ENCODE measurements around the gene SND1.
"Not testable (repeated sequence)": the region's sequence is repeated elsewhere in the genome, so short reads cannot be mapped to it uniquely, and the experiment has no call there.

SND1 gene

DNA sequence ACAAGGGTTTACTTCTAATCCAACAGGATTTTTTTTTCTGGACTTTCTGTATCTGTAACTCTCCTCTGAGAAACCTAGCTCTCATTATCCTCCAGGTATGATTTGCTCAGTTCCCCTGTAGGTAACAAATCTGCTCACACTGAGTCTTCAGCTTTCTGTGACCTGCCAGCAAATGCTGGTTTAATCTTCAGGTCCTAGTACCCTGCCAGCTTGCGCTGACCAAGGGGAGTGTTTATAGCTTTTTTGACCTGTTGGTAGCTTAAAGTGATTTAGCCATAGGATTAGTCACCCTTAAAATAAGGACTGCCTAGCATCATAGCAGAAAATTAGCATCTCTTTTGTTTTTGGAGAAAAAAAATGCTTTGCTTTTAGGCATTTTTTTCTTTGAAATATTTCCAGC is 22.4 kb downstream of the SND1 start:
- DNase-seq = no peak
- ChIA-PET CTCF (interaction anchor here (1.2 kb wide), 1 partner anchor 20 kb away, joined by 3 read pairs; no protein-coding TSS in a partner anchor), POLR2A (interaction anchor here (0.6 kb wide), 1 partner anchor 13 kb away, joined by 3 read pairs; no protein-coding TSS in a partner anchor)
- H3K4me3 ChIP-seq (ENCODE audit: control insufficient read depth in 1 of 7, extremely low read depth in 1 of 7, insufficient read depth in 4 of 7, low read depth in 2 of 7, low read length in 6 of 7) = no peak overlapping the region
- no CpG with 5 or more reads among the region's 1 CpG for WGBS (ENCODE audit: insufficient coverage)
- H3K27ac ChIP-seq (ENCODE audit: insufficient read depth in 1 of 2, low read depth in 1 of 2, low read length in 2 of 2, poor library complexity in 1 of 2, severe bottlenecking in 2 of 2) = no peak overlapping the region
- H3K9me3 ChIP-seq (ENCODE audit: control extremely low read depth in 1 of 5, control insufficient read depth in 4 of 5, insufficient read depth in 2 of 5, low read depth in 1 of 5, low read length in 4 of 5) = peaks cover 0 to 13% (median 6%) of the 10 kb centered on the region in 5 experiments
- peaks cover 3 to 4% (median 4%) of the 10 kb centered on the region in 4 experiments for H3K4me1 ChIP-seq (ENCODE audit: control extremely low read depth in 1 of 4, control insufficient read depth in 4 of 4, insufficient read depth in 4 of 4, low read length in 3 of 4)
- H3K36me3 ChIP-seq (ENCODE audit: control insufficient read depth in 4 of 4, insufficient read depth in 4 of 4, low read length in 3 of 4) = peaks cover 18 to 44% (median 30%) of the 10 kb centered on the region in 4 experiments
- H3K27me3 ChIP-seq (replicated peaks in 2 of 5; ENCODE audit: control insufficient read depth in 4 of 5, insufficient read depth in 5 of 5, low read length in 4 of 5) = no peaks in the 10 kb centered on the region

DNA sequence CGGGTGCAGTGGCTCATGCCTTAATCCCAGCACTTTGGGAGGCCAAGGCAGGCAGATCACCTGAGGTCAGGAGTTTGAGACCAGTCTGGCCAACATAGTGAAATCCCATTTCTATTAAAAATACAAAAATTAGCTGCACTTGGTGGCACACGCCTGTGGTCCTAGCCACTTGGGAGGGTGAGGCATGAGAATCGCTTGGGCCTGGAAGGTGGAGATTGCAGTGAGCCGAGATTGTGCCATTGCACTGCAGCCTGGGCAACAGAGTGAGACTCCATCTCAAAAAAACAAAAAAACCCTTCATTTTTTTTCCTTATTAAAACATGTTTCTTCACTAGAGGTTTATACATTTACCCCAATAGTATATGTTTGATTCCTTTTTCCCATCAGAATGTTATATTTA is 22.9 kb downstream of the SND1 start:
- POLR2A ChIA-PET = interaction anchor here (0.6 kb wide), 1 partner anchor 13 kb away, joined by 3 read pairs; no protein-coding TSS in a partner anchor
- H3K4me1 ChIP-seq (ENCODE audit: control extremely low read depth in 1 of 4, control insufficient read depth in 4 of 4, insufficient read depth in 4 of 4, low read length in 3 of 4); H3K4me3 ChIP-seq (ENCODE audit: control insufficient read depth in 1 of 7, extremely low read depth in 1 of 7, insufficient read depth in 4 of 7, low read depth in 2 of 7, low read length in 6 of 7); DNase-seq; H3K27ac ChIP-seq (ENCODE audit: insufficient read depth in 1 of 2, low read depth in 1 of 2, low read length in 2 of 2, poor library complexity in 1 of 2, severe bottlenecking in 2 of 2); CTCF ChIA-PET; H3K27me3 ChIP-seq (replicated peaks in 2 of 5; ENCODE audit: control insufficient read depth in 4 of 5, insufficient read depth in 5 of 5, low read length in 4 of 5): not testable (repeated sequence)
- H3K36me3 ChIP-seq (ENCODE audit: control insufficient read depth in 4 of 4, insufficient read depth in 4 of 4, low read length in 3 of 4) = peaks cover 18 to 45% (median 31%) of the 10 kb centered on the region in 4 experiments
- H3K9me3 ChIP-seq (ENCODE audit: control extremely low read depth in 1 of 5, control insufficient read depth in 4 of 5, insufficient read depth in 2 of 5, low read depth in 1 of 5, low read length in 4 of 5) = peaks cover 0 to 17% (median 10%) of the 10 kb centered on the region in 5 experiments
- WGBS (ENCODE audit: insufficient coverage) = 100% methylated on average over 2 of the region's 4 CpGs

DNA sequence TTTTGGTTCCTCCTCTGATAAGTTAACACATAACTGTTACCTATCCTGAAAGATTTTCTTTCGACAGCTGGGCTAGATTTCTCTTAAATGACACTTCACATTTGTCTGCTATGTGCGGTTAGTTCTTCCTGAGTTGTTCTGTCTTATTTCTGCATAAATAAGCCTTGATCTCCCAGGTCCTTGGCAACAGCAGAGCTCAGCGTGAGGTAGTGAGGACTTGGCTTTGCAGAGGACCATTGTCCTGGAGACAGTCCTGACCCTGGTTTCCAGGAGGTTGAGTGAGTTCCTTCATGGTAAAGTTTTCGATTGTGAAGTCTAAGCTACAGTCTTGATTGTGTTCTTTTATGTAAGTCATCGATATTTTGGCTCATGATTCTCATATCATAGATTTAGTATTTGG is 23.7 kb downstream of the SND1 start:
- DNase-seq = no peak
- CTCF ChIA-PET = no interaction called here
- peaks cover 0 to 17% (median 10%) of the 10 kb centered on the region in 5 experiments for H3K9me3 ChIP-seq (ENCODE audit: control extremely low read depth in 1 of 5, control insufficient read depth in 4 of 5, insufficient read depth in 2 of 5, low read depth in 1 of 5, low read length in 4 of 5)
- POLR2A ChIA-PET = no interaction called here
- H3K4me3 ChIP-seq (ENCODE audit: control insufficient read depth in 1 of 7, extremely low read depth in 1 of 7, insufficient read depth in 4 of 7, low read depth in 2 of 7, low read length in 6 of 7) = no peak overlapping the region
- peaks cover 17 to 45% (median 30%) of the 10 kb centered on the region in 4 experiments for H3K36me3 ChIP-seq (ENCODE audit: control insufficient read depth in 4 of 4, insufficient read depth in 4 of 4, low read length in 3 of 4)
- H3K27ac ChIP-seq (ENCODE audit: insufficient read depth in 1 of 2, low read depth in 1 of 2, low read length in 2 of 2, poor library complexity in 1 of 2, severe bottlenecking in 2 of 2) = no peak overlapping the region
- H3K27me3 ChIP-seq (replicated peaks in 2 of 5; ENCODE audit: control insufficient read depth in 4 of 5, insufficient read depth in 5 of 5, low read length in 4 of 5) = no peaks in the 10 kb centered on the region
- no peaks in the 10 kb centered on the region for H3K4me1 ChIP-seq (ENCODE audit: control extremely low read depth in 1 of 4, control insufficient read depth in 4 of 4, insufficient read depth in 4 of 4, low read length in 3 of 4)
- 97% methylated on average over 4 of the region's 5 CpGs for WGBS (ENCODE audit: insufficient coverage)

GRCh38 chr7:127677433-127678230 is 25.6 kb downstream of the SND1 start:
- POLR2A ChIA-PET = no interaction called here
- Histone ChIP-seq H3K36me3 (ENCODE audit: control insufficient read depth in 4 of 4, insufficient read depth in 4 of 4, low read length in 3 of 4) (peaks cover 14 to 39% (median 26%) of the 10 kb centered on the region in 4 experiments), H3K9me3 (ENCODE audit: control extremely low read depth in 1 of 5, control insufficient read depth in 4 of 5, insufficient read depth in 2 of 5, low read depth in 1 of 5, low read length in 4 of 5) (peaks cover 0 to 18% (median 10%) of the 10 kb centered on the region in 5 experiments), H3K27ac (ENCODE audit: insufficient read depth in 1 of 2, low read depth in 1 of 2, low read length in 2 of 2, poor library complexity in 1 of 2, severe bottlenecking in 2 of 2) (no peak overlapping the region), H3K27me3 (replicated peaks in 2 of 5; ENCODE audit: control insufficient read depth in 4 of 5, insufficient read depth in 5 of 5, low read length in 4 of 5) (no peaks in the 10 kb centered on the region), H3K4me3 (ENCODE audit: control insufficient read depth in 1 of 7, extremely low read depth in 1 of 7, insufficient read depth in 4 of 7, low read depth in 2 of 7, low read length in 6 of 7) (no peak overlapping the region), H3K4me1 (ENCODE audit: control extremely low read depth in 1 of 4, control insufficient read depth in 4 of 4, insufficient read depth in 4 of 4, low read length in 3 of 4) (no peaks in the 10 kb centered on the region)
- 97% methylated on average over 6 of the region's 8 CpGs for WGBS (ENCODE audit: insufficient coverage)
- DNase-seq = no peak
- CTCF ChIA-PET = no interaction called here

DNA sequence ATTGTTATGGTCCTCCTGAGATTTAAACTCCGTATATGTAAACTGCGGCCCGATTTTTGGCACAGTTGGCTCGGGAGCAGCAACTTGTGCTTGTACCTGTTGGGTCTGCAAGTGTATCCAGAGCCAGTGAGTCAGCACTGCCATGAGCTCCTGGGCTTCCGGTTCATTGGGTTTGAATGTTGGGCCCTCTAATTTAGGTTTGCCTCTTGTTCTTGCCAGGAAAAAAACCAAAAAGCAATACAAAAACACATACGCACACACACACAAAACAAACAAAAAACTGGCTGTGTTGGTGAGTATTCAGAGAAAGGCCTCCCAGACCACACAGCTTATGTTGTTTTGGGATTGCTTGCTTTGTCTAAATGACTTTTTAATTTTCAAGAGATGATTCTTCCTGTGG is 26.3 kb downstream of the SND1 start:
- no peak for DNase-seq
- Histone ChIP-seq H3K9me3 (ENCODE audit: control extremely low read depth in 1 of 5, control insufficient read depth in 4 of 5, insufficient read depth in 2 of 5, low read depth in 1 of 5, low read length in 4 of 5) (peaks cover 0 to 16% (median 10%) of the 10 kb centered on the region in 5 experiments), H3K27ac (ENCODE audit: insufficient read depth in 1 of 2, low read depth in 1 of 2, low read length in 2 of 2, poor library complexity in 1 of 2, severe bottlenecking in 2 of 2) (no peak overlapping the region), H3K36me3 (ENCODE audit: control insufficient read depth in 4 of 4, insufficient read depth in 4 of 4, low read length in 3 of 4) (peaks cover 14 to 37% (median 24%) of the 10 kb centered on the region in 4 experiments), H3K4me1 (ENCODE audit: control extremely low read depth in 1 of 4, control insufficient read depth in 4 of 4, insufficient read depth in 4 of 4, low read length in 3 of 4) (no peaks in the 10 kb centered on the region), H3K27me3 (replicated peaks in 2 of 5; ENCODE audit: control insufficient read depth in 4 of 5, insufficient read depth in 5 of 5, low read length in 4 of 5) (no peaks in the 10 kb centered on the region), H3K4me3 (ENCODE audit: control insufficient read depth in 1 of 7, extremely low read depth in 1 of 7, insufficient read depth in 4 of 7, low read depth in 2 of 7, low read length in 6 of 7) (no peak overlapping the region)
- ChIA-PET POLR2A (no interaction called here), CTCF (interaction anchor here (0.9 kb wide), 1 partner anchor 29 kb away, joined by 3 read pairs; no protein-coding TSS in a partner anchor)
- WGBS (ENCODE audit: insufficient coverage) = 98% methylated on average over 4 of the region's 6 CpGs

GRCh38 chr7:127678947-127679346 is 27.0 kb downstream of the SND1 start:
- H3K36me3 ChIP-seq (ENCODE audit: control insufficient read depth in 4 of 4, insufficient read depth in 4 of 4, low read length in 3 of 4) = peaks cover 14 to 37% (median 24%) of the 10 kb centered on the region in 4 experiments
- ChIA-PET CTCF (interaction anchor here (0.9 kb wide), 1 partner anchor 28 kb away, joined by 3 read pairs; no protein-coding TSS in a partner anchor), POLR2A (no interaction called here)
- no peak for DNase-seq
- no peak overlapping the region for H3K27ac ChIP-seq (ENCODE audit: insufficient read depth in 1 of 2, low read depth in 1 of 2, low read length in 2 of 2, poor library complexity in 1 of 2, severe bottlenecking in 2 of 2)
- no peaks in the 10 kb centered on the region for H3K27me3 ChIP-seq (replicated peaks in 2 of 5; ENCODE audit: control insufficient read depth in 4 of 5, insufficient read depth in 5 of 5, low read length in 4 of 5)
- H3K4me3 ChIP-seq (ENCODE audit: control insufficient read depth in 1 of 7, extremely low read depth in 1 of 7, insufficient read depth in 4 of 7, low read depth in 2 of 7, low read length in 6 of 7) = no peak overlapping the region
- peaks cover 0 to 16% (median 10%) of the 10 kb centered on the region in 5 experiments for H3K9me3 ChIP-seq (ENCODE audit: control extremely low read depth in 1 of 5, control insufficient read depth in 4 of 5, insufficient read depth in 2 of 5, low read depth in 1 of 5, low read length in 4 of 5)
- WGBS (ENCODE audit: insufficient coverage) = 100% methylated on average over 2 of the region's 3 CpGs
- no peaks in the 10 kb centered on the region for H3K4me1 ChIP-seq (ENCODE audit: control extremely low read depth in 1 of 4, control insufficient read depth in 4 of 4, insufficient read depth in 4 of 4, low read length in 3 of 4)

DNA sequence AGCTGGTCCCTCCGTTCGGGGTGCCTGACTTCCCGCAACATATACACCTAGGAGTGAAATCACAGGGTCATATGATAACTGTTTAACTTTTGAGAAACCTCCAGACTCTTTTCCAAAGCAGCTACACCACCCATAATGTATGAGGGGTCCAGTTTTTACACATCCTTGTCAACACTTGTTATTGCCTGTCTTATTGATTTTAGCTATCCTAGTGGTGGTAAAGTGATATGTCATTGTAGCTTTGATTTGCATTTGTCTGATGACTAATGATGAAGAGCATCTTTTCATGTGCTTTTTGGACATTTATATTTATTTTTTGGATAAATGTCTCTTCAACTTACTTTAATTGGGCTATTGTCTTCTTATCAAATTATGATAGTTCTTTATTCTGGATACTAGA is 29.0 kb downstream of the SND1 start:
- peaks cover 0 to 16% (median 10%) of the 10 kb centered on the region in 5 experiments for H3K9me3 ChIP-seq (ENCODE audit: control extremely low read depth in 1 of 5, control insufficient read depth in 4 of 5, insufficient read depth in 2 of 5, low read depth in 1 of 5, low read length in 4 of 5)
- ChIA-PET POLR2A (interaction anchor here (0.7 kb wide), 1 partner anchor 592 kb away, joined by 3 read pairs; no protein-coding TSS in a partner anchor), CTCF (no interaction called here)
- DNase-seq = no peak
- 87% methylated on average over 3 of the region's 3 CpGs for WGBS (ENCODE audit: insufficient coverage)
- H3K4me1 ChIP-seq (ENCODE audit: control extremely low read depth in 1 of 4, control insufficient read depth in 4 of 4, insufficient read depth in 4 of 4, low read length in 3 of 4) = no peaks in the 10 kb centered on the region
- H3K4me3 ChIP-seq (ENCODE audit: control insufficient read depth in 1 of 7, extremely low read depth in 1 of 7, insufficient read depth in 4 of 7, low read depth in 2 of 7, low read length in 6 of 7) = no peak overlapping the region
- H3K36me3 ChIP-seq (ENCODE audit: control insufficient read depth in 4 of 4, insufficient read depth in 4 of 4, low read length in 3 of 4) = peaks cover 14 to 32% (median 23%) of the 10 kb centered on the region in 4 experiments
- no peak overlapping the region for H3K27ac ChIP-seq (ENCODE audit: insufficient read depth in 1 of 2, low read depth in 1 of 2, low read length in 2 of 2, poor library complexity in 1 of 2, severe bottlenecking in 2 of 2)
- H3K27me3 ChIP-seq (replicated peaks in 2 of 5; ENCODE audit: control insufficient read depth in 4 of 5, insufficient read depth in 5 of 5, low read length in 4 of 5) = no peaks in the 10 kb centered on the region

Measured in common myeloid progenitor, CD34-positive (primary cell).